GM12878 (cell line): Measurements from ENCODE around the gene DCTN4. TPM values are rescaled to one million over a fixed set of nuclear protein-coding genes. Genes with fewer than 3 reads are reported as not detected.

Source experiments
- ATAC-seq: fragments of 200-7000 bp; cut with Tn5 transposase; 3 replicates; pipeline ENCODE4 v1.9.1; 2020; ENCODE audit warnings: mild to moderate bottlenecking, moderate library complexity
- BruUV-seq: library from RNA; stranded (reverse); fragments of 400-500 nt; replicated peaks from 2 replicates; lab custom pipeline; 2021; lab: Mats Ljungman, UMichigan
- CTCF ChIA-PET: fragments of 300-600 bp; sonication (Branson Sonifier 250); formaldehyde crosslinking; extraction: SDS; loops from one replicate; lab custom pipeline; 2021; ENCODE audit warnings: inconsistent platforms; lab: Yijun Ruan, JAX
- POLR2A ChIA-PET: fragments of 350-600 bp; formaldehyde crosslinking; extraction: SDS; loops from one replicate; lab custom pipeline; 2021; ENCODE audit warnings: inconsistent platforms; lab: Charles Lee
- RAD21 ChIA-PET: fragments of 300-600 bp; sonication (Branson Sonifier 250); formaldehyde crosslinking; loops from one replicate; lab custom pipeline; 2023; ENCODE audit warnings: antibody characterized with exemption; ENCODE audit not compliant: unreplicated experiment; lab: Charles Lee
- SMC1A ChIA-PET: fragments of 300-600 bp; sonication (Branson Sonifier 250); formaldehyde crosslinking; loops from one replicate; lab custom pipeline; 2023; ENCODE audit not compliant: unreplicated experiment, uncharacterized antibody; lab: Charles Lee
- DNase-seq: peaks from one replicate; pipeline ENCODE4 v3.0.0-alpha.2; 2011; ENCODE audit warnings: low read depth, low spot score
- FAIRE-seq: peaks from 3 replicates; lab custom pipeline; 2011; peaks lifted over from hg19 to GRCh38; lab: Jason Lieb, UNC
- H2AFZ ChIP-seq: 2 replicates; pipeline ENCODE4 v1.6.0; 2011; ENCODE audit warnings: low read depth, low read length, control low read depth; ENCODE audit not compliant: control insufficient read depth
- H3K27ac ChIP-seq: 2 replicates; pipeline ENCODE4 v1.5.1; 2011; ENCODE audit warnings: control low read depth; ENCODE audit not compliant: control insufficient read depth, insufficient read depth
- H3K27me3 ChIP-seq, 2 experiments: replicated peaks in 1 of 2; 2 replicates each; pipeline versions ENCODE4 v1.6.0 to v1.6.1; 2011; ENCODE audit warnings: low read length in 1 of 2; ENCODE audit not compliant: control insufficient read depth in 2 of 2, insufficient read depth in 2 of 2
- H3K36me3 ChIP-seq, 2 experiments: 2 replicates each; pipeline ENCODE4 v1.5.1; 2011; ENCODE audit warnings: low read length in 1 of 2; ENCODE audit not compliant: control insufficient read depth in 2 of 2, insufficient read depth in 2 of 2
- H3K4me1 ChIP-seq: 2 replicates; pipeline ENCODE4 v1.6.1; 2011; ENCODE audit warnings: mild to moderate bottlenecking, low read length, moderate library complexity, mixed read lengths; ENCODE audit not compliant: control insufficient read depth, insufficient read depth
- H3K4me2 ChIP-seq: 2 replicates; pipeline ENCODE4 v1.6.0; 2011; ENCODE audit warnings: control low read depth; ENCODE audit not compliant: control insufficient read depth, insufficient read depth
- H3K4me3 ChIP-seq: fragments of 200-600 bp; sonication (generic); 2 replicates; pipeline ENCODE4 v1.5.1; 2016
- H3K79me2 ChIP-seq: 2 replicates; pipeline ENCODE4 v1.6.0; 2011; ENCODE audit warnings: low read length; ENCODE audit not compliant: control insufficient read depth, insufficient read depth
- H3K9ac ChIP-seq: 2 replicates; pipeline ENCODE4 v1.8.0; 2011; ENCODE audit warnings: low read length, control low read depth, mixed read lengths; ENCODE audit not compliant: control insufficient read depth, insufficient read depth
- H3K9me3 ChIP-seq: replicated peaks from 3 replicates; pipeline ENCODE4 v1.5.1; 2011; ENCODE audit warnings: mild to moderate bottlenecking, low read length; ENCODE audit not compliant: control insufficient read depth, insufficient read depth
- H4K20me1 ChIP-seq: 2 replicates; pipeline ENCODE4 v1.6.0; 2011; ENCODE audit not compliant: control insufficient read depth, insufficient read depth
- BRCA1 ChIP-seq: IDR thresholded peaks from 2 replicates; pipeline ENCODE4 v1.6.1; 2011; ENCODE audit warnings: low read depth, low read length, improper control_type of control experiment
- KAT2A ChIP-seq: conservative IDR thresholded peaks from 2 replicates; pipeline ENCODE4 v1.6.1; 2011; ENCODE audit warnings: low read depth, low read length; ENCODE audit not compliant: control insufficient read depth
- PAX5 ChIP-seq: IDR thresholded peaks from 2 replicates; pipeline ENCODE4 v1.6.1; 2011; ENCODE audit warnings: low read depth, low read length, borderline replicate concordance
- PAX8 ChIP-seq: fragments of 450-650 bp; IDR thresholded peaks from 2 replicates; pipeline ENCODE4 v1.6.1; 2017; ENCODE audit warnings: mild to moderate bottlenecking, moderate library complexity
- RB1 ChIP-seq: fragments of 450-650 bp; formaldehyde crosslinking; IDR thresholded peaks from 2 replicates; pipeline ENCODE4 v1.6.1; 2017; ENCODE audit warnings: mild to moderate bottlenecking, borderline replicate concordance
- REST ChIP-seq: IDR thresholded peaks from 2 replicates; pipeline ENCODE4 v1.6.1; 2012; ENCODE audit warnings: mild to moderate bottlenecking, low read depth, low read length
- RFX5 ChIP-seq: IDR thresholded peaks from 2 replicates; pipeline ENCODE4 v1.6.1; 2011; ENCODE audit warnings: low read depth, low read length, improper control_type of control experiment
- SIN3A ChIP-seq: IDR thresholded peaks from 2 replicates; pipeline ENCODE4 v1.6.1; 2012; ENCODE audit warnings: low read depth, low read length, improper control_type of control experiment
- SMC3 ChIP-seq: IDR thresholded peaks from 2 replicates; pipeline ENCODE4 v1.6.1; 2011; ENCODE audit warnings: low read length, improper control_type of control experiment, borderline replicate concordance
- ZBTB4 ChIP-seq: fragments of 450-650 bp; formaldehyde crosslinking; IDR thresholded peaks from 2 replicates; pipeline ENCODE4 v1.4.0; 2022; ENCODE audit warnings: mild to moderate bottlenecking, moderate library complexity
- ZNF384 ChIP-seq: IDR thresholded peaks from 2 replicates; pipeline ENCODE4 v1.6.1; 2012; ENCODE audit warnings: low read depth, mild to moderate bottlenecking, low read length, improper control_type of control experiment, borderline replicate concordance
- ZNF622 ChIP-seq: fragments of 450-650 bp; IDR thresholded peaks from 2 replicates; pipeline ENCODE4 v1.6.1; 2017; ENCODE audit warnings: mild to moderate bottlenecking, inconsistent platforms
- WGBS: methylation state at CpG from one replicate; pipeline ENCODE4 v1.1.6; 2016; ENCODE audit warnings: low lambda C conversion rate; ENCODE audit not compliant: insufficient replicate concordance, insufficient coverage; ENCODE audit errors: missing lambda C conversion rate; 5-methylcytosine and 5-hydroxymethylcytosine counted together
- in situ Hi-C: fragments of 300-500 bp; cut with MboI; formaldehyde crosslinking; loops from 9 replicates; pipeline ENCODE4 v1.14.3; 2018; ENCODE audit warnings: mixed read lengths
- intact Hi-C: fragments of 100-400 bp; cut with micrococcal nuclease; formaldehyde crosslinking; loops from one replicate; pipeline ENCODE4 v1.14.2; 2022; ENCODE audit not compliant: unreplicated experiment
- polyA plus RNA-seq, 11 experiments: library from polyadenylated mRNA; depleted of rRNA in 4 of 11; unstranded in 6 of 11; stranded (reverse) in 5 of 11; fragments of >200 nt; fragmentation: Nextera tagmentation in 4 of 11; fragmentation: Illumina TruSeq in 1 of 11; extraction: Ambion mirVana in 4 of 11; extraction: Trizol in 1 of 11; gene quantifications; 1 replicate in 1 of 11; 2 replicates in 10 of 11; pipeline versions ENCODE4 v1.2.1 to v1.2.3, GENCODE V29; 2011 to 2016; ENCODE audit warnings: inconsistent platforms in 2 of 11, missing spikeins in 2 of 11, low read depth in 1 of 11
- total RNA-seq, 4 experiments: library from RNA; depleted of rRNA in 3 of 4; stranded (reverse); fragments of >200 nt in 3 of 4; fragmentation: Illumina TruSeq in 1 of 4; extraction: Trizol in 1 of 4; gene quantifications; 2 replicates each; pipeline versions ENCODE4 v1.2.1 to v1.2.3, GENCODE V29; 2013 to 2021

DCTN4 gene
- total and polyA plus RNA-seq, 10 of the 15 experiments (the other 5 are each of a cell fraction or from before 2014, with no cell fraction given), result 7.6 to 27.8 (median 18.0) TPM

- TF ChIP-seq ZNF622, result no peak
- TF ChIP-seq SIN3A, result no peak
- no peak for TF ChIP-seq ZNF384
- no peak for TF ChIP-seq SMC3
- TF ChIP-seq PAX5, result no peak
- TF ChIP-seq REST, result no peak
- TF ChIP-seq BRCA1, result no peak
These were observed 12.4 kb upstream of the DCTN4 start (continued) for GRCh38 chr5:150771034-150771795.

- no TSS peak for BruUV-seq
- POLR2A ChIA-PET, result no interaction called here
- Histone ChIP-seq H3K4me3 (no peak overlapping the region), H3K27ac (no peak overlapping the region), H4K20me1 (no peaks in the 10 kb centered on the region), H3K9ac (no peak overlapping the region), H3K79me2 (no peaks in the 10 kb centered on the region), H2AFZ (no peak overlapping the region), H3K9me3 (no peaks in the 10 kb centered on the region; the same call in 2 of the 3 replicates), H3K36me3 (no peaks in the 10 kb centered on the region), H3K4me1 (no peaks in the 10 kb centered on the region), H3K27me3 (no peaks in the 10 kb centered on the region), H3K4me2 (no peak overlapping the region)
- intact Hi-C loops (no loop called here), in situ Hi-C loops (no loop called here)
- RAD21 ChIA-PET, result interaction anchor here (0.8 kb wide), 1 partner anchor 14 kb away, joined by 3 read pairs; no protein-coding TSS in a partner anchor
- CTCF ChIA-PET, result interaction anchor here (1.0 to 1.3 kb wide), 2 partner anchors 9 to 13 kb away, joined by 3 to 4 read pairs; partner anchors contain the start of gene SMIM3
- DNase-seq, result no peak
- no peak for ATAC-seq
- WGBS, result 23% methylated on average over 2 of the region's 2 CpGs
- SMC1A ChIA-PET, result interaction anchor here (0.9 kb wide), 1 partner anchor 13 kb away, joined by 4 read pairs; the partner anchor contains the start of gene SMIM3
- no peak for FAIRE-seq
- TF ChIP-seq PAX5, result no peak
- TF ChIP-seq RB1, result no peak
- no peak for TF ChIP-seq BRCA1
- TF ChIP-seq PAX8, result no peak
- no peak for TF ChIP-seq KAT2A
- no peak for TF ChIP-seq RFX5
- TF ChIP-seq ZBTB4 (CRISPR knock-in tag), result no peak
- no peak for TF ChIP-seq SMC3
These were observed 7.4 kb upstream of the DCTN4 start for GRCh38 chr5:150766251-150766650.
